SU-DHL-6 (cell line): ENCODE measurements around the gene PRDM15.

Experiments
- H2AFZ ChIP-seq: fragments of 200-600 bp; sonication (generic); 2 replicates; pipeline ENCODE4 v1.6.1; 2014; ENCODE audit warnings: low read depth, mild to moderate bottlenecking, moderate library complexity, mixed read lengths, antibody characterized with exemption, low read length; ENCODE audit not compliant: severe bottlenecking
- H3F3A ChIP-seq: fragments of 200-600 bp; shearing (Covaris generic); 2 replicates; pipeline ENCODE4 v1.6.0; 2016; ENCODE audit warnings: antibody characterized with exemption, mild to moderate bottlenecking; ENCODE audit not compliant: insufficient read depth
- H3K27ac ChIP-seq: fragments of 200-600 bp; sonication (generic); 2 replicates; pipeline ENCODE4 v1.5.1; 2016; ENCODE audit warnings: low read depth, mild to moderate bottlenecking, low read length, moderate library complexity, mixed read lengths
- H3K27me3 ChIP-seq: fragments of 200-600 bp; sonication (generic), shearing (Covaris generic); 2 replicates; pipeline ENCODE4 v1.6.0; 2014; ENCODE audit warnings: mild to moderate bottlenecking, low read length
- H3K36me3 ChIP-seq: fragments of 200-600 bp; sonication (generic); 2 replicates; pipeline ENCODE4 v1.6.1; 2014; ENCODE audit warnings: mild to moderate bottlenecking, low read length, mixed read lengths
- H3K4me2 ChIP-seq: fragments of 300-600, 200-600 bp; shearing (Covaris generic), sonication (generic); 2 replicates; pipeline ENCODE4 v1.6.0; 2014; ENCODE audit warnings: low read length, low read depth, mild to moderate bottlenecking; ENCODE audit not compliant: poor library complexity, severe bottlenecking
- H3K4me3 ChIP-seq: fragments of 200-600 bp; sonication (generic); 2 replicates; pipeline ENCODE4 v1.5.1; 2014; ENCODE audit warnings: antibody characterized with exemption, low read length, mild to moderate bottlenecking, mixed read lengths; ENCODE audit not compliant: insufficient read depth, poor library complexity, severe bottlenecking
- H3K79me2 ChIP-seq: fragments of 200-600 bp; sonication (generic); 2 replicates; pipeline ENCODE4 v1.6.1; 2014; ENCODE audit warnings: mild to moderate bottlenecking, low read length, moderate library complexity; ENCODE audit not compliant: insufficient read depth
- H3K9ac ChIP-seq: fragments of 200-600 bp; sonication (generic); 2 replicates; pipeline ENCODE4 v1.7.0; 2014; ENCODE audit warnings: mild to moderate bottlenecking, low read length
- H3K9me2 ChIP-seq: fragments of 200-600 bp; sonication (generic); replicated peaks from 2 replicates; pipeline ENCODE4 v1.6.1; 2014; ENCODE audit warnings: low read length; ENCODE audit not compliant: insufficient read depth
- H3K9me3 ChIP-seq: fragments of 200-600 bp; sonication (generic); 2 replicates; pipeline ENCODE4 v1.6.1; 2014; ENCODE audit warnings: low read length, mixed read lengths; ENCODE audit not compliant: insufficient read depth
- H4K20me1 ChIP-seq: fragments of 200-600 bp; sonication (generic); 2 replicates; pipeline ENCODE4 v1.6.1; 2014; ENCODE audit warnings: low read depth, mild to moderate bottlenecking, antibody characterized with exemption, low read length, moderate library complexity, mixed read lengths
- CTCF ChIP-seq: fragments of 200-600 bp; sonication (generic); IDR thresholded peaks from one replicate; pipeline ENCODE4 v1.5.1; 2017; ENCODE audit warnings: antibody characterized with exemption, mild to moderate bottlenecking, low read length, moderate library complexity; ENCODE audit not compliant: insufficient read depth, poor library complexity, severe bottlenecking
- EZH2phosphoT487 ChIP-seq: fragments of 200-600 bp; sonication (generic), shearing (Covaris generic); conservative IDR thresholded peaks from 2 replicates; pipeline ENCODE4 v1.6.1; 2018; ENCODE audit warnings: mild to moderate bottlenecking, antibody characterized with exemption, low read length, moderate library complexity, mixed read lengths

The PRDM15 gene

GRCh38 chr21:41765973-41766882 is 112.9 kb downstream of the PRDM15 start:
- Histone ChIP-seq H3K36me3 (no peaks in the 10 kb centered on the region), H3K4me3 (no peak overlapping the region), H2AFZ (no peak overlapping the region), H3K27ac (no peak overlapping the region), H3F3A (no peaks in the 10 kb centered on the region), H3K79me2 (no peaks in the 10 kb centered on the region), H3K9me3 (no peaks in the 10 kb centered on the region), H3K9me2 (no peaks in the 10 kb centered on the region), H3K27me3 (no peaks in the 10 kb centered on the region), H3K4me2 (no peak overlapping the region), H3K9ac (no peak overlapping the region), H4K20me1 (no peaks in the 10 kb centered on the region)
- TF ChIP-seq CTCF: no peak
- no peak for TF ChIP-seq EZH2phosphoT487

GRCh38 chr21:41765420-41765821 is 113.7 kb downstream of the PRDM15 start:
- no peaks in the 10 kb centered on the region for H3F3A ChIP-seq
- no peaks in the 10 kb centered on the region for H3K79me2 ChIP-seq
- no peak overlapping the region for H3K4me3 ChIP-seq
- no peak overlapping the region for H2AFZ ChIP-seq
- no peaks in the 10 kb centered on the region for H3K9me3 ChIP-seq
- no peak for TF ChIP-seq EZH2phosphoT487
- no peak for TF ChIP-seq CTCF
- H3K36me3 ChIP-seq: no peaks in the 10 kb centered on the region
- H3K27ac ChIP-seq: no peak overlapping the region
- no peaks in the 10 kb centered on the region for H3K9me2 ChIP-seq
- H4K20me1 ChIP-seq: no peaks in the 10 kb centered on the region
- H3K9ac ChIP-seq: no peak overlapping the region
- no peak overlapping the region for H3K4me2 ChIP-seq
- no peaks in the 10 kb centered on the region for H3K27me3 ChIP-seq

GRCh38 chr21:41764558-41765419 is 114.4 kb downstream of the PRDM15 start:
- Histone ChIP-seq H4K20me1 (no peaks in the 10 kb centered on the region), H2AFZ (no peak overlapping the region), H3K27me3 (no peaks in the 10 kb centered on the region), H3K9ac (no peak overlapping the region), H3F3A (no peaks in the 10 kb centered on the region), H3K36me3 (no peaks in the 10 kb centered on the region), H3K9me3 (no peaks in the 10 kb centered on the region), H3K27ac (no peak overlapping the region), H3K9me2 (no peaks in the 10 kb centered on the region), H3K4me2 (no peak overlapping the region), H3K79me2 (no peaks in the 10 kb centered on the region), H3K4me3 (no peak overlapping the region)
- no peak for TF ChIP-seq CTCF
- TF ChIP-seq EZH2phosphoT487: no peak
